HCT116 (cell line): ENCODE results near the gene RBM25. TPM values are rescaled to one million over a fixed set of nuclear protein-coding genes. Genes with fewer than 3 reads are reported as not detected.

Experiments
- ATAC-seq: fragments of 200-7000 bp; cut with Tn5 transposase; 2 replicates; pipeline ENCODE4 v1.9.1; 2020; ENCODE audit warnings: mild to moderate bottlenecking, moderate library complexity
- BruUV-seq: library from RNA; stranded (reverse); fragments of 400-500 nt; replicated peaks from 2 replicates; lab custom pipeline; 2021; lab: Mats Ljungman, UMichigan
- CTCF ChIA-PET: fragments of 300-600 bp; sonication (Branson Sonifier 250); formaldehyde crosslinking; loops from one replicate; lab custom pipeline; 2021; ENCODE audit warnings: antibody characterized with exemption; lab: Charles Lee
- POLR2A ChIA-PET: fragments of 300-600, 350-600 bp; sonication (Branson Sonifier 250); formaldehyde crosslinking; loops from one replicate; lab custom pipeline; 2021; ENCODE audit warnings: antibody characterized with exemption; lab: Charles Lee
- RAD21 ChIA-PET, 2 experiments: fragments of 300-600 bp; sonication (Branson Sonifier 250); formaldehyde crosslinking; loops; one replicate each; lab custom pipeline; 2023; ENCODE audit warnings: low total read pairs in 2 of 2; ENCODE audit not compliant: uncharacterized antibody in 2 of 2, unreplicated experiment in 2 of 2, low non-redundant PET in 1 of 2; lab: Charles Lee
- DNase-seq: peaks from one replicate; pipeline ENCODE4 v3.0.0-alpha.2; 2010; ENCODE audit warnings: low read depth, low spot score
- H2AFZ ChIP-seq: fragments of 200-600 bp; shearing (Covaris generic), sonication (generic); 2 replicates; pipeline ENCODE4 v1.6.1; 2017; ENCODE audit warnings: low read depth, mixed run types, mixed read lengths, antibody characterized with exemption, low read length; ENCODE audit not compliant: poor library complexity, severe bottlenecking
- H3K27ac ChIP-seq: 2 replicates; pipeline ENCODE4 v1.5.1; 2012; ENCODE audit warnings: low read depth, low read length
- H3K27me3 ChIP-seq: fragments of 200-600 bp; sonication (generic); 2 replicates; pipeline ENCODE4 v1.6.1; 2016; ENCODE audit warnings: mixed run types, low read length, mixed read lengths; ENCODE audit not compliant: insufficient read depth
- H3K36me3 ChIP-seq, 2 experiments: fragments of 200-500 bp in 1 of 2; fragments of 200-600 bp in 1 of 2; sonication (Bioruptor generic) in 1 of 2; sonication (generic) in 1 of 2; 2 replicates each; pipeline versions ENCODE4 v1.5.1 to v1.6.1; 2014 to 2016; ENCODE audit warnings: low read length in 2 of 2, inconsistent platforms in 1 of 2, mixed read lengths in 1 of 2, mixed run types in 1 of 2; ENCODE audit not compliant: insufficient read depth in 2 of 2, control insufficient read depth in 1 of 2
- H3K4me1 ChIP-seq, 2 experiments: fragments of 200-600 bp in 1 of 2; sonication (generic) in 1 of 2; 2 replicates each; pipeline versions ENCODE4 v1.5.1 to v1.6.1; 2012 to 2017; ENCODE audit warnings: low read length in 2 of 2, inconsistent platforms in 1 of 2, mild to moderate bottlenecking in 1 of 2, mixed read lengths in 1 of 2, mixed run types in 1 of 2, moderate library complexity in 1 of 2; ENCODE audit not compliant: insufficient read depth in 2 of 2, control insufficient read depth in 1 of 2
- H3K4me2 ChIP-seq: fragments of 200-600 bp; sonication (generic); 2 replicates; pipeline ENCODE4 v1.6.1; 2017; ENCODE audit warnings: mixed run types, low read length, mixed read lengths
- H3K4me3 ChIP-seq, 2 experiments: fragments of 200-600 bp in 1 of 2; sonication (generic) in 1 of 2; replicated peaks in 1 of 2; 2 replicates each; pipeline ENCODE4 v1.5.1; 2011 to 2016; ENCODE audit warnings: low read length in 2 of 2, control low read depth in 1 of 2, low read depth in 1 of 2, mild to moderate bottlenecking in 1 of 2, mixed read lengths in 1 of 2, mixed run types in 1 of 2
- H3K79me2 ChIP-seq: fragments of 200-600 bp; sonication (generic); 2 replicates; pipeline ENCODE4 v1.6.1; 2017; ENCODE audit warnings: mild to moderate bottlenecking, mixed run types, low read length, moderate library complexity, mixed read lengths; ENCODE audit not compliant: insufficient read depth
- H3K9ac ChIP-seq: fragments of 200-600 bp; sonication (generic); 2 replicates; pipeline ENCODE4 v1.6.1; 2016; ENCODE audit warnings: low read length, mixed read lengths
- H3K9me2 ChIP-seq: fragments of 200-600 bp; sonication (generic), shearing (Covaris generic); 2 replicates; pipeline ENCODE4 v1.6.1; 2017; ENCODE audit warnings: mixed run types, mild to moderate bottlenecking, moderate library complexity; ENCODE audit not compliant: insufficient read depth
- H3K9me3 ChIP-seq, 2 experiments: fragments of 200-500 bp in 1 of 2; fragments of 200-600 bp in 1 of 2; sonication (Bioruptor generic) in 1 of 2; sonication (generic) in 1 of 2; 2 replicates each; pipeline ENCODE4 v1.6.1; 2014 to 2017; ENCODE audit warnings: low read length in 2 of 2, mixed read lengths in 2 of 2, inconsistent platforms in 1 of 2, low read depth in 1 of 2, mild to moderate bottlenecking in 1 of 2, mixed run types in 1 of 2, moderate library complexity in 1 of 2; ENCODE audit not compliant: control insufficient read depth in 1 of 2, insufficient read depth in 1 of 2
- H4K20me1 ChIP-seq: fragments of 200-600 bp; sonication (generic), shearing (Covaris generic); 2 replicates; pipeline ENCODE4 v1.6.1; 2017; ENCODE audit warnings: mixed run types, mild to moderate bottlenecking, moderate library complexity; ENCODE audit not compliant: insufficient read depth
- CBX3 ChIP-seq: IDR thresholded peaks from 2 replicates; pipeline ENCODE4 v1.6.1; 2012; ENCODE audit warnings: low read depth
- CEBPB ChIP-seq: IDR thresholded peaks from 2 replicates; pipeline ENCODE4 v1.6.1; 2012; ENCODE audit warnings: low read depth
- EGR1 ChIP-seq: IDR thresholded peaks from 2 replicates; pipeline ENCODE4 v1.6.1; 2012; ENCODE audit warnings: low read depth
- ELF1 ChIP-seq: IDR thresholded peaks from 2 replicates; pipeline ENCODE4 v1.6.1; 2012; ENCODE audit warnings: low read depth, borderline replicate concordance
- EZH2 ChIP-seq: fragments of 200-600 bp; sonication (generic); IDR thresholded peaks from 2 replicates; pipeline ENCODE4 v1.6.1; 2017; ENCODE audit warnings: antibody characterized with exemption, mixed run types
- EZH2phosphoT487 ChIP-seq: fragments of 200-600 bp; IDR thresholded peaks from 2 replicates; pipeline ENCODE4 v1.6.1; 2018; ENCODE audit warnings: antibody characterized with exemption, borderline replicate concordance
- FOSL1 ChIP-seq: IDR thresholded peaks from 2 replicates; pipeline ENCODE4 v1.6.1; 2012; ENCODE audit warnings: low read depth
- JUND ChIP-seq: IDR thresholded peaks from 2 replicates; pipeline ENCODE4 v1.6.1; 2012
- POLR2A ChIP-seq: IDR thresholded peaks from 2 replicates; pipeline ENCODE4 v1.7.0; 2011; ENCODE audit warnings: borderline replicate concordance; ENCODE audit not compliant: insufficient read depth, insufficient read length; ENCODE audit errors: extremely low read depth
- POLR2AphosphoS5 ChIP-seq: IDR thresholded peaks from 2 replicates; pipeline ENCODE4 v1.6.1; 2011; ENCODE audit warnings: mild to moderate bottlenecking, low read depth, low read length, moderate library complexity
- RAD21 ChIP-seq: IDR thresholded peaks from 2 replicates; pipeline ENCODE4 v1.6.1; 2012; ENCODE audit warnings: low read depth, mild to moderate bottlenecking
- SIN3A ChIP-seq: IDR thresholded peaks from 2 replicates; pipeline ENCODE4 v1.6.1; 2012; ENCODE audit warnings: low read depth
- SP1 ChIP-seq: IDR thresholded peaks from 2 replicates; pipeline ENCODE4 v1.6.1; 2012; ENCODE audit warnings: low read depth
- SRF ChIP-seq: IDR thresholded peaks from 2 replicates; pipeline ENCODE4 v1.6.1; 2012; ENCODE audit warnings: low read depth
- TCF7L2 ChIP-seq: IDR thresholded peaks from 2 replicates; pipeline ENCODE4 v1.7.0; 2011; ENCODE audit warnings: borderline replicate concordance, inconsistent platforms; ENCODE audit not compliant: insufficient read depth, insufficient read length; ENCODE audit errors: extremely low read depth
- YY1 ChIP-seq: IDR thresholded peaks from 2 replicates; pipeline ENCODE4 v1.6.1; 2011; ENCODE audit warnings: low read length, low read depth, moderate library complexity, mild to moderate bottlenecking; ENCODE audit not compliant: insufficient replicate concordance; ENCODE audit errors: extremely low read depth
- ZFX ChIP-seq: fragments of 450-650 bp; IDR thresholded peaks from 2 replicates; pipeline ENCODE4 v1.6.1; 2017
- ZNF274 ChIP-seq: fragments of 200-500 bp; sonication (Bioruptor generic); IDR thresholded peaks from 2 replicates; pipeline ENCODE4 v1.6.1; 2014; ENCODE audit warnings: mild to moderate bottlenecking, low read depth, low read length, inconsistent platforms
- intact Hi-C: fragments of 100-400 bp; cut with micrococcal nuclease; formaldehyde crosslinking; loops from 2 replicates; pipeline ENCODE4 v1.10.0; 2022
- total RNA-seq: library from RNA; stranded (reverse); gene quantifications from one replicate; pipeline ENCODE4 v1.2.1, GENCODE V29; 2021; ENCODE audit not compliant: unreplicated experiment
- TF ChIP-seq, protein P1 (sequence below): IDR thresholded peaks from 2 replicates; pipeline ENCODE4 v1.6.1; 2012
- TF ChIP-seq, protein P2 (sequence below), 3 experiments: fragments of 200-600 bp in 1 of 3; sonication (generic) in 1 of 3; IDR thresholded peaks in 2 of 3; conservative IDR thresholded peaks in 1 of 3; 2 replicates each; pipeline ENCODE4 v1.5.1; 2012 to 2017; ENCODE audit warnings: low read depth in 2 of 3, low read length in 2 of 3, antibody characterized with exemption in 1 of 3, borderline replicate concordance in 1 of 3, control low read depth in 1 of 3, mild to moderate bottlenecking in 1 of 3, mixed read lengths in 1 of 3, mixed run types in 1 of 3, moderate library complexity in 1 of 3; ENCODE audit not compliant: insufficient read depth in 1 of 3

The RBM25 gene
- total RNA-seq, 1 experiment from 2014 or later: 80.1 TPM

GRCh38 chr14:73140811-73141323 is 82.5 kb downstream of the RBM25 start:
- TF ChIP-seq POLR2A (no peak), SIN3A (no peak), POLR2AphosphoS5 (no peak), JUND (no peak), TCF7L2 (no peak), EZH2phosphoT487 (no peak), ELF1 (no peak), CBX3 (no peak), FOSL1 (no peak), RAD21 (no peak)
- TF ChIP-seq, protein P1, sequence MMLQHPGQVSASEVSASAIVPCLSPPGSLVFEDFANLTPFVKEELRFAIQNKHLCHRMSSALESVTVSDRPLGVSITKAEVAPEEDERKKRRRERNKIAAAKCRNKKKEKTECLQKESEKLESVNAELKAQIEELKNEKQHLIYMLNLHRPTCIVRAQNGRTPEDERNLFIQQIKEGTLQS: no peak
- RAD21 ChIA-PET: no interaction called here
- ATAC-seq: no peak

GRCh38 chr14:73142216-73142615 is 83.9 kb downstream of the RBM25 start:
- POLR2A ChIA-PET: no interaction called here
- ATAC-seq (no peak), DNase-seq (no peak)
- CTCF ChIA-PET: no interaction called here
- H3K27ac ChIP-seq: no peak overlapping the region
- no peak overlapping the region for H2AFZ ChIP-seq
- peaks cover 58% of the 10 kb centered on the region for H3K79me2 ChIP-seq
- RAD21 ChIA-PET: no interaction called here
- H3K9me2 ChIP-seq: no peaks in the 10 kb centered on the region
- no peaks in the 10 kb centered on the region for H3K9me3 ChIP-seq
- H4K20me1 ChIP-seq: no peaks in the 10 kb centered on the region
- H3K36me3 ChIP-seq: no peaks in the 10 kb centered on the region
- no peak overlapping the region for H3K4me2 ChIP-seq
- H3K4me3 ChIP-seq: no peak overlapping the region
- intact Hi-C loops: no loop called here
- no peak overlapping the region for H3K9ac ChIP-seq
- BruUV-seq: no TSS peak
- H3K4me1 ChIP-seq: peaks cover 4 to 21% of the 10 kb centered on the region in 2 experiments; a peak in 3 of 4 replicates
- H3K27me3 ChIP-seq: no peaks in the 10 kb centered on the region
- no peak for TF ChIP-seq POLR2A
- no peak for TF ChIP-seq CEBPB
- TF ChIP-seq YY1: no peak
- TF ChIP-seq ZFX: no peak
- no peak for TF ChIP-seq ZNF274
- TF ChIP-seq, protein P2, sequence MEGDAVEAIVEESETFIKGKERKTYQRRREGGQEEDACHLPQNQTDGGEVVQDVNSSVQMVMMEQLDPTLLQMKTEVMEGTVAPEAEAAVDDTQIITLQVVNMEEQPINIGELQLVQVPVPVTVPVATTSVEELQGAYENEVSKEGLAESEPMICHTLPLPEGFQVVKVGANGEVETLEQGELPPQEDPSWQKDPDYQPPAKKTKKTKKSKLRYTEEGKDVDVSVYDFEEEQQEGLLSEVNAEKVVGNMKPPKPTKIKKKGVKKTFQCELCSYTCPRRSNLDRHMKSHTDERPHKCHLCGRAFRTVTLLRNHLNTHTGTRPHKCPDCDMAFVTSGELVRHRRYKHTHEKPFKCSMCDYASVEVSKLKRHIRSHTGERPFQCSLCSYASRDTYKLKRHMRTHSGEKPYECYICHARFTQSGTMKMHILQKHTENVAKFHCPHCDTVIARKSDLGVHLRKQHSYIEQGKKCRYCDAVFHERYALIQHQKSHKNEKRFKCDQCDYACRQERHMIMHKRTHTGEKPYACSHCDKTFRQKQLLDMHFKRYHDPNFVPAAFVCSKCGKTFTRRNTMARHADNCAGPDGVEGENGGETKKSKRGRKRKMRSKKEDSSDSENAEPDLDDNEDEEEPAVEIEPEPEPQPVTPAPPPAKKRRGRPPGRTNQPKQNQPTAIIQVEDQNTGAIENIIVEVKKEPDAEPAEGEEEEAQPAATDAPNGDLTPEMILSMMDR (IDR thresholded peaks at IDR 0.05 in 2 of 3, conservative IDR thresholded peaks at IDR 0.05 in 1 of 3; ENCODE audit: borderline replicate concordance in 1 of 3, insufficient read depth in 1 of 3, low read depth in 2 of 3, low read length in 2 of 3): no peak
- no peak for TF ChIP-seq SIN3A
- TF ChIP-seq SP1: no peak
- TF ChIP-seq TCF7L2: no peak
- TF ChIP-seq CBX3: no peak
- TF ChIP-seq POLR2AphosphoS5: no peak
- no peak for TF ChIP-seq EGR1
- no peak for TF ChIP-seq EZH2phosphoT487
- TF ChIP-seq EZH2: no peak
- TF ChIP-seq SRF: no peak
- no peak for TF ChIP-seq RAD21

More at GRCh38 chr14:73140811-73141323, 82.5 kb downstream of the RBM25 start:
- intact Hi-C loops: no loop called here
- CTCF ChIA-PET: interaction anchor here (1.4 kb wide), 1 partner anchor 32 kb away, joined by 4 read pairs; no protein-coding TSS in a partner anchor
- Histone ChIP-seq H3K9ac (no peak overlapping the region), H3K4me2 (no peak overlapping the region), H3K4me1 (peaks cover 2 to 14% of the 10 kb centered on the region in 2 experiments; a peak in 3 of 4 replicates), H3K9me2 (no peaks in the 10 kb centered on the region), H3K36me3 (no peaks in the 10 kb centered on the region), H3K27me3 (no peaks in the 10 kb centered on the region), H2AFZ (no peak overlapping the region), H3K27ac (no peak overlapping the region), H3K9me3 (no peaks in the 10 kb centered on the region), H3K79me2 (peaks cover 57% of the 10 kb centered on the region), H4K20me1 (no peaks in the 10 kb centered on the region), H3K4me3 (no peak overlapping the region)
- BruUV-seq: no TSS peak
- no peak for DNase-seq
- POLR2A ChIA-PET: no interaction called here
